NCI-H1092 (cell line): Measurements from ENCODE around the gene SRC.

Experiments used
- DNase-seq: peaks from one replicate; lab custom pipeline; 2025; lab: John Stamatoyannopoulos, UW

Gene SRC

GRCh38 chr20:37413379-37413778, 67.4 kb downstream of the SRC start:
- DNase-seq: no peak

DNA sequence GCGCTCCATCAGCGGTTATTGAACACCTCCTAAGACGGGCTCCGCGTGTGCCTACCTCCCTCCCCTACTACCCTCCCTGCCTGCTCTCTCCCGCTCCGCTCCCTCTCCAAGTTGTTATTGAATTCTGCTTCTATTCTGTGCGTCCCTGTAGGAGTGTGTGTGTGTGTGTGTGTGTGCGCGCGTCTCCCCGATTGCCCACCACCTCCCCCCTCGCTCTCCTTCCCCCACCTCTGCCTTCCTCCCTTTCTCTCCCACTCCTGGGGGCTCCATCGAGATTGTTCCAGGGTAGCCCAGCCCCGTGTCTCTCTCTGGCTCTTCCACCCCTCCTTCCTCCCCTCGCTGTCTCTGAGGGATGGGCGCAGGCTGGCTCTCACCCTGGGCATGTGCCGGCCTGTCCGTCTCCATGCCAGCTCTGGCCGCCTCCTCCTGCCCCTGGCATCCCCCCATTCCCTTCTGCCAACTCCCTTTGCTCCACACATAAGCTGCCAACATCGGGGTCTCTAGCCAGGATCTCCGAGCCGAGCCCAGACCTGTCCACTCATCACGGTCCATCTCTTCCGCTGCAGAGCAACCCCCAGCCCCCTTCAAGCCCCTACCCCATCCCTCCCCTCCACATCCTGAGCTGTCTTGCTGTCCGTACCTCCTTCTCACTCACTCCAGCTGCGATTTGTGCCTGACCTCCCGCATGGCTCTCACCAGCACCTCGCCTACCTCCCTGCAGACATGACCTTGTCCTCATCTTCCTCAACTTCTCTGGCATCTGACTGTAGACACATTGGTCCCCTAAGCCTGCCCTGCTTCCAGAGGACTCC, 68.5 kb downstream of the SRC start:
- peak; percentile 46 for DNase-seq

DNA sequence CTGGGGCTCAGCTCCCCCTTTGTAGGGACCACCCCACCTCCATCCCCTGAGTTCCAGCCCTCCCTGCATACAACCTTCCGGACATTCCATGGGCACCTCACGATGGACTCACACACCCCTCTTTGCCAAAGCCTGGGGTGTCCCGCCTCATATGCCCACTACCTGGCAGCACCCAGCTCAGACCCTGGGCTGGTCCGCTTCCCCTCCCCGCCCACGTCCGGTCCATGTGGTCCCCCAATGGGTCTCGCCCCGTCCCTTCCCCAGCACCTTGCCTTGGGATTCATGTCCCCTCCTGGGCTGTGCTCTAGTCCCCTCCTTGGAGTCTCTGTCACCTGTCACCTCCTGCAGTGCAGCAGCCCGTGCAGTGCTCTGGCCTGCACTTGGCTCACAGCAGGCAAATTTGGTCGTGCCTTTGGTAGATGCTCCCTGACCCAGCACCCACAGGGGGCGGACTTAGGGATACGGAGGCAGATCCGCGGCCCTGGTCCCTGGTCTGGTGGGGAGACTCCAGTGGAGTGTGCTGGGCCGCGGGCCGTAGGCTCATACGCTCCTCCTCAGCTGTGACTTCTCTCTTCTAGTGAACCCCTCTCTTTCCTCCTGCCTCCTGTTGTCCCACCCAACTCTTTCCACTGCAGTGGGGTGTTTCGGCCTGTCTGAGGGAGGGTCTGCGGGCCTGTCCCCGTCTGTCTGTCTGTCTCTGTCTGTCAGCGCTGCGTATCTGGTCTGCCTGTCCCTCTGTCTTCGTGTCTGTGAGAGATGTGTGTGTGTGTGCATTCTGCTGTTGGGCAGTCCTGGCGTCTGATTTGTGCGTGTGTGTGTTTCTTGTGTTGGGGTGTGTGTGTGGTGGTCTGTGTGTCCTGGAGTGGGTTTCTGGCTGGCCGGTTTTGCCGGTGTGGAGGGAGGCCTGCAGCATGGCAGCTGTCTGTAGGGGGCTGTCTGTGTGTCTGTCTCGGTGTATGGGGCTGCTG, 69.5 kb downstream of the SRC start:
- DNase-seq: no peak

GRCh38 chr20:37416100-37416847, 70.3 kb downstream of the SRC start:
- no peak for DNase-seq

DNA sequence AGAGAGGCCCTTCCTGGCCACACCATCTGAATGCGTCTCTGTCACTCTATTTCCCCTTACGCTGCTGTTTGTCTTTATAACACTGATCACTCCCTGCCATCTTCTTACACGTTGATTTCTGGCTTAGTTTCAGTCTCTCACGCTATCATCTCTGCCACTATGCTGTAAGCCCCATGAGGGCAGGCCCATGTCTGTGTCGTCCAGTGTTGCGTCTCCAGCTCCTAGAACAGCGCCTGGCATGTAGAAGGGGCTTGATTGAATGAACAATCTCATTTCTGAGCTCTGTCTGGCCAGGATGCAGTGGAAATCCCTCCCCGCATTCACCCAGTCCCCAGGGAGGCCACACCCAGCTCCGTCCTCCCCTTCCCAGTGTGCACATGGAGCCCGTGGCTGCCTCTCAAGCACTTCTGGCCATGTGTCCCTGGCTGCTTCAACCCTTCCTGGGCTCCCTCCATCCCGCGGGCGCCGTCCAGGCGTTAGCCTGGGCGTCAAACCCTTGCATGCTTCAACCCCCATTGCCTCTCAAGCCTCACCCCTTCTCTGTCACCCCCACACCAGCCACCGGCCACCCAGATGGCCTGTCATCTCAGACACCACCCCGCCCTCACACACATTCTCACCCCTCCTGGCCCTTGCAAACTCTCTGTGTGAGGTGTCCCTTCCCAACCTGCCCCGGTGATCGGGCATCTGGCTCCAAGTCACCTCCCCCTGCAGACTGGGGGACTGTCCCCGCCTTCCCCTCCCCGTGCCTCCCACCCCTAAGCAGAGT, 71.1 kb downstream of the SRC start:
- no peak for DNase-seq

GRCh38 chr20:37417617-37418467, 71.9 kb downstream of the SRC start:
- no peak for DNase-seq

- no peak for DNase-seq
These were observed 72.7 kb downstream of the SRC start for GRCh38 chr20:37418591-37419109.

GRCh38 chr20:37419307-37419706, 73.4 kb downstream of the SRC start:
- DNase-seq: no peak

DNA sequence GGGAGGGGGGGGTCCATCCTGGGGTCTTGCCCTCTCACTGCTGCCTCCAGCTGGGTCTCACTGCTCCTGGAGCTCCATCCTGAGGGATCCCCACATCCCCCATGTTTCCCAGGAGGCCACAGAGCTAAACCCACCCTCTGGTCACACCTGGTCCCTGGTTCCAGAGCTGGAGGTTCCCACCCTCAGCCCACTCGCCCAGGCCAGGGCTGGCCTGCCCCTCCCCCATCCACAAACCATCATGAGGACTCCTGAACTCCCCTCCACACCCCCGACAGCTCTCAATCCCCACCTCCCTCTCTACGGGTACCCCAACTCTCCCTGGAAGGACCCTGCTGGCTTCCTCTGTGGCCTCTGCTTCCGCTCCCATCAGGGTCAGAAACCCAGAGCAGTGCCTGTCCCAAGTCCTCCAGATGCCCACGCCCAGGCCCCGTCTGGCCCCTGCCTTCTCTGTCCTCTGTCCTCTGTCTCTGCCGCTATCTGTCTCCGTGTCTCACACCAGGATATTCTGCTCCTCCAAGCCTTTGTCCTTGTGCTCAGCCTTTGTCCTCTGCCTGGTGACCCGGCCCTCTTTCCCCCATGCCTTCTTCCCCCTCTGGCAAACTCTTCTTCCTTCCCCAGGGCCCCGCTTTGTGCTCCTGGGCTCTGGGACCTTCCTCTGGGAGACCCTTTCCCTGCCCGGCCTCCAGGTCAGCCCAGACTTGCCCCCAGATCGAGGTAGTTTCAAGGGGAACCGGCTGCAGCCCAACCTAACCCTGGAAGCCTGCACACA, 74.0 kb downstream of the SRC start:
- DNase-seq: no peak

- DNase-seq: no peak
These were observed 74.7 kb downstream of the SRC start for GRCh38 chr20:37420610-37421009.

DNA sequence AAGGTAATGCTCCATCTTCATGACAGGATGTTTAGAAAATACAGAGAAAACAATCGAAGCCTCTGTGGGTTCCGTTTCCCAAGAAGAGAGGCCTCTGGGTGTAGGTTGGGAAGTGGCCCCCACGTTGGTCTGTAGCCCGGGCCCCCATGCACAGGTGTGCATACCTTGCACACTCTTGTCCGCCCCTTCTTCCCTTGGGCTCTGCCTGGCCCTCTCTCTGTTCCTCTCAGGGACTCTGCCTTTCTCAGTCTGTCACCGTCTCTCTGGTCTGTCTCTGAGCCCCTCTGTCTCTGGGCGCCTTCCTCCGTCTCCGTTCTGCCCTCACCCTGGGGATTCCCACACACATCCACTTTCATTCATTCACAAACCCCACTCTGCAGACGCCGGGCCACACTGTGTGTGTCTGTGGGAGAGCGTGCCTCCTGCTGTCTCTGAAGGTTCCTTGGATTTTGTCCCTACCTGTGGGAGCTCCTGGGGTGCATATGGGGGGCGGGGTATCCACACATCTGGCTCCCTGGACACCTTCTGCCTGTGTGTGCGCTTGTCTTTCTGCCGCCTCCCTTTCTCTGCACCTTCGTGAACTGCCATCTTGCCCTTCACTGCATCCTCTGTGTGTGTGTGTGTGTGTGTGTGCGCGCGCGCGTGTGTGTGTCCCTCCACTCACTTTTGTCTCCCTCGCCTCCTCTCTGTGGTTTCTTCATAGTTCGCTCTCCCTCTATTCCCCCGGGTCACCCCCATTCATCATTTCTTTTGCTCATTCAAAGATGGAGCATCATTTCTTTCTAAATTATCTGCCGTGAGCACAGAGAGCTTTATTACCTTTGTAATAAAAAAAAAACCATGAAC, 75.3 kb downstream of the SRC start:
- DNase-seq: no peak

DNA sequence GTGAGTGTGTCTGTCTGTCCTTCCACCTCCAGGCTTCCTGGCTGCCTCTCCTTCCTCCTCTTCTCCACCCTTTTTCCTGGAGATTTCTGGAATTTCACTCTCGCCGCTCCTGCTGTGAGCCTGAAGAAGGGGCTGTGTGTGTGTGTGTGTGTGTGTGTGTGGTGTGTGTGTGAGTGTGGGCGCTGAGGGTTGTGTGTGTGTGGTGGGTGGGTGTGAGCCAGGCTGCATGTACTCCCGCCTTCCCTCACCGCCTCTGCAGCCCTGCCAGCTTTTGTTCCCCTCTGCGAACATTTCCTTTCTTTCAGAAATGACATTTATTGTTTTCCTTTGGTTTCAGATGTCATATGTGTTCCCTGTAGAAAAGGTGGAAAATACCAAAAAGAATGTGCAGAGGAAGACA, 76.0 kb downstream of the SRC start:
- DNase-seq: no peak

DNA sequence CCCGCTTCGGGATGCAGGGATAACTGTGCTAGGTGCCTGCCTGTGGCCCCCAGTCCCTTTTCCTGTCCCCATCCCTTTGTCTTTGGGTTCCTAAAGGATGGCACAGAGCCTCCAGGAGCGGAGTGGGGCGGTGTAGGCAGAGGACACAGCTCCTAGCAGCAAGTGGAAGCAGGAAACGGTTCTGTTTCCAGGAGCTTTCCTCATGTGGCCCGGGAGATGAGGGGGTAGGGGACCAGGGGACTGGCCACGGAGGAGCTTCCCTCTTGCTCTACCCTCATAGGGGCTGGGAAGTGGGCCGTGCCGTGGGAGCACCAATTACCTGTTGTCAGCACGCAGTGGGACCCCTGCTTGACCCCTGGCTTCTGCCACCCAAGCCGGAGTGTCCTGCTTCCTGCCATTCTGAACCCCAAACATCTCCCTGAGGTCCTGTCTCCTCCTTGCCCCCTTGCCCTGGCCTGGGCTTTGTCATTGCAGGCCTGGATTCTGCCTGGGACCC, 76.9 kb downstream of the SRC start:
- DNase-seq: no peak

DNA sequence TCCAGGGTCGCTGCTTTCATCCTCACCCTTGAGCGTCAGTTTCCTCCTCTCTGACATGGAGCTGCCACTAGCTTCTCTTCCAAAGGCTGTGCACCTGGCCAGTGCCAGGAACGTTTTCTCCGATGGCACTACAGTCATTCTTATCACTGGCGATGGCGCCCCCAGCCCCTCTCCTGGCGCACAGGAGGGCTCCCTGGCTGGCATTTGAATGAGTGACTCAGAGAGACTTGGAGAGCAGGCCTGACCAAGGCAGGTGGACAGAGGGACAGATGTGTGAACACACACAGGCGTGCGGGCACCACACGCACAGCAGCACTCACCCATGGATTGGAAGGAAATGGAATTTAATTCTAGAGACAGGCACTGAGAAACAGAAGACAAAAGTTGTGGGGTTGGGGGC, 77.6 kb downstream of the SRC start:
- no peak for DNase-seq

DNA sequence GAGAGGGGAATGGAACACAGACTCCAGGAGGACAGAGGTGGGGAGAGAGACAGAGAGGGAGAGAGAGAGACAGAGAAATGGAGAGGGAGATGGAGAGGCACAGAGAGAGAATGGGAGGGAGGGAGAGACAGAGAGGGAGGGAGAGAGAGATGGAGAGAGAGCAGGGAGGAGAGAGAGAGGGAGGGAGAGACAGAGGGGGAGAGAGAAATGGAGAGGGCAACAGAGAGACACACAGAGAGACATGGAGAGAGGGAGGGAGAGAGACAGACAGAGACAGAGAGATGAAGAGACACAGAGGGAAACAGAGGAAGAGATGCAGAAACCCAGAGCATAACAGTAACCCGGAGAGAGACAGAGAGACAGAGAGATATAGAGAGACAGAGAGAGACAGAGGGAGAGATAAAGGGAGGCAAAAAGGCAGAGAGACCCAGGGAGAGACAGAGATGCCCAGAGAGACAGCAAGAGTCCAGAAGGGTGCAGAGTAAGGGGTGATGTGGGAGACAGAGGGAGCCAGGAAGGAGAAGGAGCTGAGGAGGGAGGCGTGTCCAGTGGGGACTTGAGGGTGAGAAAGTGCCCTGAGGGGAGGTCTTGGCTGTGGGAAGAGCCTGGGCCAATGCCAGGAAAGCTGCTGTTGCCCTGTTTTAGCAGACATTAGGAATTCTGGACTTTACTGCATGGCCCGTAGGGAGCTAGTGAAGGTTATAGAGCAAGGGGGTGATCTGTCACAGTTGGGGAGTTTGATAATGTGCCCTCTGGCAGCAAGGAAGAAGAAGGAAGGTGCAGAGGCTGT, 78.3 kb downstream of the SRC start:
- no peak for DNase-seq

- DNase-seq: no peak
These were observed 79.2 kb downstream of the SRC start for GRCh38 chr20:37425103-37425625.

DNA sequence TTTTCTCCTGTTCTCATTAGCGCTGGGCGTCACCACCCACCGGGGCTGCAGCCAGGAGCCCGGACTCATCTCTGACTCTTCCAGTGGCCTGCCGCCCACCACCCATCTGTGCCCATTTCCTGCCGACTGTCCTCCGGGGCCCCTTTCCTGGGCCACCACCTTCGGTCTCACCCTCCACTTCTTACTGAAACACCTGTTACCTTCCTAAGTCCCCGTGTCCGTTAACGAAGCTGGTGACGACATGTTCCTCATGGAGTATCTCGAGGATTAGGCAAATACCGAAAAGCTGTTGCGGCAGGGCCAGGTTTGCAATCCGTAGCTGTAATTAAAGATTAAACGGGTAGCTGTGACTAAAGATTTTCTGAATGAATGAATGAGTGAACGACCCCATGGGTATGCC, 80.2 kb downstream of the SRC start:
- no peak for DNase-seq
